ENCODE measurements around the gene CDH23.
A peak's percentile ranks its signal among the peaks of the same experiment; 100 is the strongest.

CDH23 gene

DNA sequence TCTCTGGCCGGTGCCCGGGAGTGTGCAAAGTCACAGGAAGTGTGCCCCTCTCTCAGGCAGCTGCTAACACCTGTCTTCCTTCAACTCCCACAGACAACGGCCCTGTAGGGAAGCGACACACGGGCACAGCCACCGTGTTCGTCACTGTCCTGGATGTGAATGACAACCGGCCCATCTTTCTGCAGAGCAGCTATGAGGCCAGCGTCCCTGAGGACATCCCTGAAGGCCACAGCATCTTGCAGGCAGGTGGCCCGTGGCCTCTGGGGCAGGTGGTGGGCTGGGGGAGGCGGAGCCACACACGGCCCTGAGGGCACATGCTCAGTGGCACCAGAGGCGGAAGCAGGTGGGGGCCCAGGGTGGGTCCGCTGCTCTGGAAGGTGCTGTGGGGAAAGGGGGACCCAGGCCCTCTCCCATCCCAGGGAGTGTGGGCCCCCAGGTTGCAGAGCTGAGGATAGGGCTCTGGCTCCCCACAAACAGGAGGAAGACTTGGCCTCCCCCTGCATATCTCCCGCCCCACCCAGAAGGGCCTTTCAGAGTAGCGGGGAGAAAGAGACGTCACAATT, 315.9 kb downstream of the CDH23 start:
- no peak for ATAC-seq
- TF ChIP-seq CSDC2 (CRISPR knock-in tag; IDR thresholded peaks at IDR 0.05) (no peak), ZNF8 (CRISPR knock-in tag; IDR thresholded peaks at IDR 0.05) (no peak), BACH2 (CRISPR knock-in tag; IDR thresholded peaks at IDR 0.05; ENCODE audit: borderline replicate concordance) (no peak), ZNF70 (CRISPR knock-in tag; IDR thresholded peaks at IDR 0.05) (no peak), ISL1 (CRISPR knock-in tag; IDR thresholded peaks at IDR 0.05) (no peak), TOX (CRISPR knock-in tag; IDR thresholded peaks at IDR 0.05; ENCODE audit: borderline replicate concordance) (no peak), RARB (CRISPR knock-in tag; IDR thresholded peaks at IDR 0.05) (no peak), ZFP3 (CRISPR knock-in tag; IDR thresholded peaks at IDR 0.05) (no peak), ZC3H10 (CRISPR knock-in tag; IDR thresholded peaks at IDR 0.05) (no peak), TCF4 (CRISPR knock-in tag; IDR thresholded peaks at IDR 0.05; ENCODE audit: borderline replicate concordance) (no peak), OSR1 (CRISPR knock-in tag; IDR thresholded peaks at IDR 0.05) (no peak), GLIS3 (CRISPR knock-in tag; IDR thresholded peaks at IDR 0.05) (no peak), ESRRG (CRISPR knock-in tag; IDR thresholded peaks at IDR 0.05) (no peak), ZNF565 (CRISPR knock-in tag; conservative IDR thresholded peaks at IDR 0.05; ENCODE audit: low read depth) (no peak)
- TF ChIP-seq, protein P1, sequence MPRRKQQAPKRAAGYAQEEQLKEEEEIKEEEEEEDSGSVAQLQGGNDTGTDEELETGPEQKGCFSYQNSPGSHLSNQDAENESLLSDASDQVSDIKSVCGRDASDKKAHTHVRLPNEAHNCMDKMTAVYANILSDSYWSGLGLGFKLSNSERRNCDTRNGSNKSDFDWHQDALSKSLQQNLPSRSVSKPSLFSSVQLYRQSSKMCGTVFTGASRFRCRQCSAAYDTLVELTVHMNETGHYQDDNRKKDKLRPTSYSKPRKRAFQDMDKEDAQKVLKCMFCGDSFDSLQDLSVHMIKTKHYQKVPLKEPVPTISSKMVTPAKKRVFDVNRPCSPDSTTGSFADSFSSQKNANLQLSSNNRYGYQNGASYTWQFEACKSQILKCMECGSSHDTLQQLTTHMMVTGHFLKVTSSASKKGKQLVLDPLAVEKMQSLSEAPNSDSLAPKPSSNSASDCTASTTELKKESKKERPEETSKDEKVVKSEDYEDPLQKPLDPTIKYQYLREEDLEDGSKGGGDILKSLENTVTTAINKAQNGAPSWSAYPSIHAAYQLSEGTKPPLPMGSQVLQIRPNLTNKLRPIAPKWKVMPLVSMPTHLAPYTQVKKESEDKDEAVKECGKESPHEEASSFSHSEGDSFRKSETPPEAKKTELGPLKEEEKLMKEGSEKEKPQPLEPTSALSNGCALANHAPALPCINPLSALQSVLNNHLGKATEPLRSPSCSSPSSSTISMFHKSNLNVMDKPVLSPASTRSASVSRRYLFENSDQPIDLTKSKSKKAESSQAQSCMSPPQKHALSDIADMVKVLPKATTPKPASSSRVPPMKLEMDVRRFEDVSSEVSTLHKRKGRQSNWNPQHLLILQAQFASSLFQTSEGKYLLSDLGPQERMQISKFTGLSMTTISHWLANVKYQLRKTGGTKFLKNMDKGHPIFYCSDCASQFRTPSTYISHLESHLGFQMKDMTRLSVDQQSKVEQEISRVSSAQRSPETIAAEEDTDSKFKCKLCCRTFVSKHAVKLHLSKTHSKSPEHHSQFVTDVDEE (CRISPR knock-in tag; IDR thresholded peaks at IDR 0.05) = no peak
- TF ChIP-seq, protein P2, sequence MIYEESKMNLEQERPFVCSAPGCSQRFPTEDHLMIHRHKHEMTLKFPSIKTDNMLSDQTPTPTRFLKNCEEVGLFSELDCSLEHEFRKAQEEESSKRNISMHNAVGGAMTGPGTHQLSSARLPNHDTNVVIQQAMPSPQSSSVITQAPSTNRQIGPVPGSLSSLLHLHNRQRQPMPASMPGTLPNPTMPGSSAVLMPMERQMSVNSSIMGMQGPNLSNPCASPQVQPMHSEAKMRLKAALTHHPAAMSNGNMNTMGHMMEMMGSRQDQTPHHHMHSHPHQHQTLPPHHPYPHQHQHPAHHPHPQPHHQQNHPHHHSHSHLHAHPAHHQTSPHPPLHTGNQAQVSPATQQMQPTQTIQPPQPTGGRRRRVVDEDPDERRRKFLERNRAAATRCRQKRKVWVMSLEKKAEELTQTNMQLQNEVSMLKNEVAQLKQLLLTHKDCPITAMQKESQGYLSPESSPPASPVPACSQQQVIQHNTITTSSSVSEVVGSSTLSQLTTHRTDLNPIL (CRISPR knock-in tag; IDR thresholded peaks at IDR 0.05; ENCODE audit: low read depth) = no peak
- TF ChIP-seq, protein P3, sequence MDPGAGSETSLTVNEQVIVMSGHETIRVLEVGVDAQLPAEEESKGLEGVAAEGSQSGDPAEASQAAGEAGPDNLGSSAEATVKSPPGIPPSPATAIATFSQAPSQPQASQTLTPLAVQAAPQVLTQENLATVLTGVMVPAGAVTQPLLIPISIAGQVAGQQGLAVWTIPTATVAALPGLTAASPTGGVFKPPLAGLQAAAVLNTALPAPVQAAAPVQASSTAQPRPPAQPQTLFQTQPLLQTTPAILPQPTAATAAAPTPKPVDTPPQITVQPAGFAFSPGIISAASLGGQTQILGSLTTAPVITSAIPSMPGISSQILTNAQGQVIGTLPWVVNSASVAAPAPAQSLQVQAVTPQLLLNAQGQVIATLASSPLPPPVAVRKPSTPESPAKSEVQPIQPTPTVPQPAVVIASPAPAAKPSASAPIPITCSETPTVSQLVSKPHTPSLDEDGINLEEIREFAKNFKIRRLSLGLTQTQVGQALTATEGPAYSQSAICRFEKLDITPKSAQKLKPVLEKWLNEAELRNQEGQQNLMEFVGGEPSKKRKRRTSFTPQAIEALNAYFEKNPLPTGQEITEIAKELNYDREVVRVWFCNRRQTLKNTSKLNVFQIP (CRISPR knock-in tag; IDR thresholded peaks at IDR 0.05; ENCODE audit: borderline replicate concordance, low read depth) = no peak
- TF ChIP-seq, protein P4, sequence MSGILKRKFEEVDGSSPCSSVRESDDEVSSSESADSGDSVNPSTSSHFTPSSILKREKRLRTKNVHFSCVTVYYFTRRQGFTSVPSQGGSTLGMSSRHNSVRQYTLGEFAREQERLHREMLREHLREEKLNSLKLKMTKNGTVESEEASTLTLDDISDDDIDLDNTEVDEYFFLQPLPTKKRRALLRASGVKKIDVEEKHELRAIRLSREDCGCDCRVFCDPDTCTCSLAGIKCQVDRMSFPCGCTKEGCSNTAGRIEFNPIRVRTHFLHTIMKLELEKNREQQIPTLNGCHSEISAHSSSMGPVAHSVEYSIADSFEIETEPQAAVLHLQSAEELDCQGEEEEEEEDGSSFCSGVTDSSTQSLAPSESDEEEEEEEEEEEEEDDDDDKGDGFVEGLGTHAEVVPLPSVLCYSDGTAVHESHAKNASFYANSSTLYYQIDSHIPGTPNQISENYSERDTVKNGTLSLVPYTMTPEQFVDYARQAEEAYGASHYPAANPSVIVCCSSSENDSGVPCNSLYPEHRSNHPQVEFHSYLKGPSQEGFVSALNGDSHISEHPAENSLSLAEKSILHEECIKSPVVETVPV (CRISPR knock-in tag; IDR thresholded peaks at IDR 0.05) = no peak

DNA sequence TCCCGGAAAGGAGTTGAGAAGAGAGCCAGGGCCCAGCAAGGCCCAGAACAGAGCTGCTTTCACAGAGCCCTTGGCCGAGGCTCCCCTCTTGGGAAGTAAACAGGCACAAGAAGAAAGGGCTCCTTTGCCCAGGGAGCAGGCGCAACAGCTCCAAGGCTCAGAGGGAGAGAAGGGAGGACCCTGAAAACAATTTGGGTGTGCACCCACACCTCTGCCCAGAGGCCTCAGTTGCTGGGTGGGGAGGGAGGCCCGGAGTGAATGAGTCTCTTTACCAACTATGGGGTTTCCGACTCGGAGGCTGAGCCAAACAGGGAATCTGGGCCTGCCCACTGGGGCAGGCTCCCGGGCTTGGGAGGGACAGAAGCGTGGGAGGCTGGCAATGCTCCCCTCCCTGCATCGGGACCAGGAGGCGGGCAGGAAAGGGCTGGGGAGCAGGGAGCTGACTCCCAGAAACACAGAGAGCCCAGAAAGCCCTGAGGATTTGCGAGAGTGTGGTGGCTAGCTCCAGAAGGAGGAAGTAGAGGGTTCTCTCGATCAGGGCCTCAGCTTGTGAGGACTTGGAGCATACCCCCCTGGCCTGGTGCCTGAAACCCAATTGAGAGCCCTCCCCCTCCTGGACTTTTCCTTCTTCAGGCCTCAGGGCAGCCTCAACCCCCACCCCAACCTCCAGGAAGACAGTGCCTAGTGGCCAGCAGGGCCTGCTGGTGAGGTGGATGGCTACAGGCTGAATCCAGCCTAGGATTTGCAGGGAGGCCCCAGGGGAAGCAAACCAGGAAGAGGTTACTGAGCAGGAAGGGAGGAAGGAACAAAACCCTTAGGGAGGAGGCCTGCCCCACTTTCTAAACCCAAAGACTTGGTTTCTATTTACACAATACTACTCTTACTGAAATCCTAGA, 316.7 kb downstream of the CDH23 start:
- TF ChIP-seq ESRRG (CRISPR knock-in tag; IDR thresholded peaks at IDR 0.05) (no peak), PPARA (CRISPR knock-in tag; IDR thresholded peaks at IDR 0.05; ENCODE audit: borderline replicate concordance) (no peak), ISL1 (CRISPR knock-in tag; IDR thresholded peaks at IDR 0.05) (no peak), ZFP3 (CRISPR knock-in tag; IDR thresholded peaks at IDR 0.05) (no peak)
- TF ChIP-seq, protein P1 (CRISPR knock-in tag; IDR thresholded peaks at IDR 0.05) = no peak
- TF ChIP-seq, protein P2 (CRISPR knock-in tag; IDR thresholded peaks at IDR 0.05; ENCODE audit: low read depth) = no peak
- TF ChIP-seq, protein P4 (CRISPR knock-in tag; IDR thresholded peaks at IDR 0.05) = no peak
- peak; percentile 21; the same call in 2 of the 3 replicates for ATAC-seq
